Measurements from ENCODE around the gene KCNG2.

- TF ChIP-seq CTCF (conservative IDR thresholded peaks at IDR 0.05; ENCODE audit: low read length) (no peak), EZH2phosphoT487 (IDR thresholded peaks at IDR 0.05; ENCODE audit: borderline replicate concordance, low read depth, low read length) (no peak)
Observed at GRCh38 chr18:79784071-79784913, 13.4 kb upstream of the KCNG2 start.

Data from OCI-LY7 (cell line).